Panc1 (cell line): Measurements from ENCODE around the gene SLC9A3.
"Not testable (repeated sequence)": the region's sequence is repeated elsewhere in the genome, so short reads cannot be mapped to it uniquely, and the experiment has no call there.

Source experiments
- POLR2AphosphoS5 ChIP-seq: IDR thresholded peaks from 2 replicates; pipeline ENCODE4 v1.6.1; 2012; ENCODE audit warnings: mild to moderate bottlenecking, low read depth, low read length, moderate library complexity
- REST ChIP-seq, 2 experiments: IDR thresholded peaks; 2 replicates each; pipeline ENCODE4 v1.6.1; 2011 to 2012; ENCODE audit warnings: low read depth in 2 of 2, control low read depth in 1 of 2, low read length in 1 of 2, mild to moderate bottlenecking in 1 of 2, moderate library complexity in 1 of 2; ENCODE audit not compliant: insufficient read depth in 1 of 2
- SIN3A ChIP-seq: IDR thresholded peaks from 2 replicates; pipeline ENCODE4 v1.6.1; 2012; ENCODE audit warnings: low read depth, mild to moderate bottlenecking, low read length, moderate library complexity, borderline replicate concordance; ENCODE audit not compliant: insufficient read depth
- TCF7L2 ChIP-seq: IDR thresholded peaks from 2 replicates; pipeline ENCODE4 v1.6.1; 2011; ENCODE audit warnings: mild to moderate bottlenecking, low read depth, low read length, inconsistent platforms
- TF ChIP-seq, protein P1 (sequence below): fragments of 450-650 bp; IDR thresholded peaks from 2 replicates; pipeline ENCODE4 v1.5.1; 2017; ENCODE audit warnings: mild to moderate bottlenecking

GRCh38 chr5:507986-508575 is 16.2 kb downstream of the SLC9A3 start:
- TF ChIP-seq, protein P1, sequence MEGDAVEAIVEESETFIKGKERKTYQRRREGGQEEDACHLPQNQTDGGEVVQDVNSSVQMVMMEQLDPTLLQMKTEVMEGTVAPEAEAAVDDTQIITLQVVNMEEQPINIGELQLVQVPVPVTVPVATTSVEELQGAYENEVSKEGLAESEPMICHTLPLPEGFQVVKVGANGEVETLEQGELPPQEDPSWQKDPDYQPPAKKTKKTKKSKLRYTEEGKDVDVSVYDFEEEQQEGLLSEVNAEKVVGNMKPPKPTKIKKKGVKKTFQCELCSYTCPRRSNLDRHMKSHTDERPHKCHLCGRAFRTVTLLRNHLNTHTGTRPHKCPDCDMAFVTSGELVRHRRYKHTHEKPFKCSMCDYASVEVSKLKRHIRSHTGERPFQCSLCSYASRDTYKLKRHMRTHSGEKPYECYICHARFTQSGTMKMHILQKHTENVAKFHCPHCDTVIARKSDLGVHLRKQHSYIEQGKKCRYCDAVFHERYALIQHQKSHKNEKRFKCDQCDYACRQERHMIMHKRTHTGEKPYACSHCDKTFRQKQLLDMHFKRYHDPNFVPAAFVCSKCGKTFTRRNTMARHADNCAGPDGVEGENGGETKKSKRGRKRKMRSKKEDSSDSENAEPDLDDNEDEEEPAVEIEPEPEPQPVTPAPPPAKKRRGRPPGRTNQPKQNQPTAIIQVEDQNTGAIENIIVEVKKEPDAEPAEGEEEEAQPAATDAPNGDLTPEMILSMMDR = not testable (repeated sequence)
- not testable (repeated sequence) for TF ChIP-seq TCF7L2; REST (IDR thresholded peaks at IDR 0.05; ENCODE audit: insufficient read depth in 1 of 2, low read depth in 2 of 2, low read length in 1 of 2); POLR2AphosphoS5; SIN3A
